ENCODE data around the gene MYO5A.
"Not testable (repeated sequence)": the region's sequence is repeated elsewhere in the genome, so short reads cannot be mapped to it uniquely, and the experiment has no call there.

The MYO5A gene

GRCh38 chr15:52540374-52541012 is 11.8 kb upstream of the MYO5A start:
- DNase-seq, result no peak

- DNase-seq, result no peak
Observed at GRCh38 chr15:52537459-52537858, 8.8 kb upstream of the MYO5A start.

- DNase-seq, result no peak
Observed at GRCh38 chr15:52532427-52532826, 3.7 kb upstream of the MYO5A start.

- DNase-seq, result no peak
Observed at GRCh38 chr15:52529940-52530339, 1.3 kb upstream of the MYO5A start.

- DNase-seq, result no peak
Observed at GRCh38 chr15:52529341-52529924, 753 bp upstream of the MYO5A start.

- DNase-seq, result peak; percentile 13
Observed at GRCh38 chr15:52527911-52528563, 643 bp downstream of the MYO5A start.

GRCh38 chr15:52527196-52527910 is 1.3 kb downstream of the MYO5A start:
- DNase-seq, result no peak

- DNase-seq, result no peak
Observed at GRCh38 chr15:52524223-52525136, 4.2 kb downstream of the MYO5A start.

- no peak for DNase-seq
Observed at GRCh38 chr15:52523647-52524046, 5.0 kb downstream of the MYO5A start.

GRCh38 chr15:52523192-52523591 is 5.5 kb downstream of the MYO5A start:
- DNase-seq, result peak; percentile 72

GRCh38 chr15:52521682-52522081 is 7.0 kb downstream of the MYO5A start:
- no peak for DNase-seq

- DNase-seq, result no peak
Observed at GRCh38 chr15:52520421-52520820, 8.3 kb downstream of the MYO5A start.

- DNase-seq, result peak; percentile 12
Observed at GRCh38 chr15:52518487-52519371, 10.0 kb downstream of the MYO5A start.

GRCh38 chr15:52517014-52517413 is 11.7 kb downstream of the MYO5A start:
- no peak for DNase-seq

- DNase-seq, result no peak
Observed at GRCh38 chr15:52515343-52515742, 13.3 kb downstream of the MYO5A start.

GRCh38 chr15:52514482-52514881 is 14.2 kb downstream of the MYO5A start:
- no peak for DNase-seq

- not testable (repeated sequence) for DNase-seq
Observed at GRCh38 chr15:52512869-52513268, 15.8 kb downstream of the MYO5A start.

- DNase-seq, result no peak
Observed at GRCh38 chr15:52511084-52511483, 17.6 kb downstream of the MYO5A start.

- DNase-seq, result no peak
Observed at GRCh38 chr15:52509500-52510245, 19.0 kb downstream of the MYO5A start.

GRCh38 chr15:52506549-52506948 is 22.1 kb downstream of the MYO5A start:
- no peak for DNase-seq

- DNase-seq, result no peak
Observed at GRCh38 chr15:52505151-52505550, 23.5 kb downstream of the MYO5A start.

Measured in fibroblast of upper back skin (primary cell).